IPS DF 4.7 (cell line): Measurements from ENCODE around the gene RPL36A.

ENCODE experiments used
- DNase-seq: peaks from one replicate; pipeline ENCODE4 v3.0.0-alpha.2; 2013; ENCODE audit warnings: low spot score; ENCODE audit errors: extremely low read depth

Gene RPL36A

DNA sequence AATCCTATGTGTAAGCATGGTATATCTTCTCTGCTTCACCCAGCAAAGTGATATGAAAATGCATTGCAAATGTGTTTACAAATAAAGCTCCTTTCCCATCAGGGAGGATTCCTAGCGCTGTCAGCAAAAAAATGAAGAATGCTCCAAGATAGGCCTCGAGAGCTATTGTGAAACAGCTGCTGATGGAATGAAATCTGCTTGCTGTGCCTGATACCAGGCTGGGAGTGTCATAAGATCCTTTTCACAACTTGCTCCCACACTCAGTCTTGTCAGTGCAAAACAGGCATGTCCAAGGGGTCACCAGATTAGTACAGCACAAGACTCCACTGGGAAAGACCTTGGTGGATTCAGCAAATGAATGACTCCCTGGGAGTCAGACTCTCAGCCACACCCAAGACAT lies 51.3 kb downstream of the RPL36A start:
- no peak for DNase-seq
